Smooth muscle cell (in vitro differentiated cells): ENCODE data around the gene RYR3. TPM values are rescaled to one million over a fixed set of nuclear protein-coding genes. Genes with fewer than 3 reads are reported as not detected.

ENCODE experiments used
- DNase-seq: peaks from one replicate; lab custom pipeline; 2025; ENCODE audit not compliant: unreplicated experiment; lab: John Stamatoyannopoulos, UW
- H2AFZ ChIP-seq: fragments of 200-600 bp; sonication (generic); 2 replicates; pipeline ENCODE4 v1.6.0; 2016; ENCODE audit warnings: antibody characterized with exemption, low read depth, mild to moderate bottlenecking
- H3F3A ChIP-seq: fragments of 200-600 bp; sonication (generic); 2 replicates; pipeline ENCODE4 v1.6.0; 2017; ENCODE audit warnings: antibody characterized with exemption, low read depth
- H3K27ac ChIP-seq: fragments of 200-600 bp; sonication (generic); 2 replicates; pipeline ENCODE4 v1.5.1; 2016; ENCODE audit warnings: low read depth, mild to moderate bottlenecking
- H3K27me3 ChIP-seq: fragments of 200-600 bp; sonication (generic); 2 replicates; pipeline ENCODE4 v1.6.1; 2016; ENCODE audit warnings: low read depth, mild to moderate bottlenecking
- H3K36me3 ChIP-seq: fragments of 200-600 bp; sonication (generic); 2 replicates; pipeline ENCODE4 v1.5.1; 2016; ENCODE audit warnings: low read depth
- H3K4me1 ChIP-seq: fragments of 200-600 bp; sonication (generic); 2 replicates; pipeline ENCODE4 v1.5.1; 2016; ENCODE audit warnings: low read depth
- H3K4me2 ChIP-seq: fragments of 200-600 bp; sonication (generic); 2 replicates; pipeline ENCODE4 v1.6.0; 2016; ENCODE audit warnings: mild to moderate bottlenecking
- H3K4me3 ChIP-seq: fragments of 200-600 bp; sonication (generic); 2 replicates; pipeline ENCODE4 v1.5.1; 2016; ENCODE audit warnings: mild to moderate bottlenecking
- H3K79me2 ChIP-seq: fragments of 200-600 bp; sonication (generic); 2 replicates; pipeline ENCODE4 v1.6.0; 2016; ENCODE audit warnings: low read depth, mild to moderate bottlenecking
- H3K9ac ChIP-seq: fragments of 200-600 bp; sonication (generic); 2 replicates; pipeline ENCODE4 v1.6.0; 2016; ENCODE audit warnings: low read depth
- H3K9me3 ChIP-seq: fragments of 200-600 bp; sonication (generic); replicated peaks from 2 replicates; pipeline ENCODE4 v1.5.1; 2016; ENCODE audit warnings: low read depth
- H4K20me1 ChIP-seq: fragments of 200-600 bp; sonication (generic); 2 replicates; pipeline ENCODE4 v1.6.0; 2016; ENCODE audit warnings: low read depth
- CTCF ChIP-seq: fragments of 200-600 bp; sonication (generic); IDR thresholded peaks from 2 replicates; pipeline ENCODE4 v1.5.1; 2017; ENCODE audit warnings: borderline replicate concordance, mild to moderate bottlenecking, antibody characterized with exemption; ENCODE audit not compliant: insufficient read depth, poor library complexity, severe bottlenecking
- WGBS: methylation state at CpG from one replicate; pipeline ENCODE4 v1.1.7; 2016; ENCODE audit warnings: low lambda C conversion rate; 5-methylcytosine and 5-hydroxymethylcytosine counted together
- polyA plus RNA-seq: library from polyadenylated mRNA; unstranded; fragments of >200 nt; fragmentation: Nextera tagmentation; extraction: Ambion mirVana; gene quantifications from 2 replicates; pipeline ENCODE4 v1.2.1, GENCODE V29; 2016
- total RNA-seq: library from RNA; depleted of rRNA; stranded (reverse); fragments of >200 nt; gene quantifications from 2 replicates; pipeline ENCODE4 v1.2.3, GENCODE V29; 2014

Gene RYR3
- total and polyA plus RNA-seq, 2 experiments from 2014 or later: 0.23 to 6.2 TPM

GRCh38 chr15:33773969-33774368, 463.2 kb downstream of the RYR3 start:
- H3K27me3 ChIP-seq: no peaks in the 10 kb centered on the region
- no peaks in the 10 kb centered on the region for H3K4me1 ChIP-seq
- no peaks in the 10 kb centered on the region for H3K9me3 ChIP-seq
- no peaks in the 10 kb centered on the region for H3K79me2 ChIP-seq
- no peak overlapping the region for H3K9ac ChIP-seq
- no peak for DNase-seq
- no peak overlapping the region for H3K27ac ChIP-seq
- H4K20me1 ChIP-seq: no peaks in the 10 kb centered on the region
- H3F3A ChIP-seq: no peaks in the 10 kb centered on the region
- WGBS: 69% methylated on average over 3 of the region's 3 CpGs
- TF ChIP-seq CTCF: no peak
- H3K4me2 ChIP-seq: no peak overlapping the region
- no peak overlapping the region for H2AFZ ChIP-seq
- H3K4me3 ChIP-seq: no peak overlapping the region
- no peaks in the 10 kb centered on the region for H3K36me3 ChIP-seq

- Histone ChIP-seq H3F3A (no peaks in the 10 kb centered on the region), H3K27ac (no peak overlapping the region), H3K9me3 (no peaks in the 10 kb centered on the region), H4K20me1 (no peaks in the 10 kb centered on the region), H3K4me1 (no peaks in the 10 kb centered on the region), H3K9ac (no peak overlapping the region), H3K4me2 (no peak overlapping the region), H3K36me3 (no peaks in the 10 kb centered on the region), H2AFZ (no peak overlapping the region), H3K79me2 (no peaks in the 10 kb centered on the region), H3K27me3 (no peaks in the 10 kb centered on the region), H3K4me3 (no peak overlapping the region)
- DNase-seq: no peak
- no peak for TF ChIP-seq CTCF
- 86% methylated on average over 2 of the region's 2 CpGs for WGBS
Measured at GRCh38 chr15:33778852-33779251, 468.1 kb downstream of the RYR3 start.

- no peaks in the 10 kb centered on the region for H4K20me1 ChIP-seq
- no peak overlapping the region for H3K4me2 ChIP-seq
- no peak overlapping the region for H3K4me3 ChIP-seq
- H2AFZ ChIP-seq: no peak overlapping the region
- no peaks in the 10 kb centered on the region for H3K9me3 ChIP-seq
- H3K36me3 ChIP-seq: no peaks in the 10 kb centered on the region
- H3K27me3 ChIP-seq: no peaks in the 10 kb centered on the region
- 98% methylated on average over 5 of the region's 5 CpGs for WGBS
- H3F3A ChIP-seq: no peaks in the 10 kb centered on the region
- no peaks in the 10 kb centered on the region for H3K4me1 ChIP-seq
- DNase-seq: no peak
- no peak overlapping the region for H3K27ac ChIP-seq
- no peak overlapping the region for H3K9ac ChIP-seq
- H3K79me2 ChIP-seq: no peaks in the 10 kb centered on the region
- TF ChIP-seq CTCF: no peak
Measured at GRCh38 chr15:33780011-33780768, 469.4 kb downstream of the RYR3 start.

- Histone ChIP-seq H2AFZ (no peak overlapping the region), H3K4me2 (no peak overlapping the region), H3K79me2 (no peaks in the 10 kb centered on the region), H3K27me3 (no peaks in the 10 kb centered on the region), H4K20me1 (no peaks in the 10 kb centered on the region), H3K9ac (no peak overlapping the region), H3K4me3 (no peak overlapping the region), H3K27ac (no peak overlapping the region), H3K36me3 (no peaks in the 10 kb centered on the region), H3K4me1 (no peaks in the 10 kb centered on the region), H3F3A (no peaks in the 10 kb centered on the region), H3K9me3 (no peaks in the 10 kb centered on the region)
- TF ChIP-seq CTCF: no peak
- no peak for DNase-seq
- 84% methylated on average over 5 of the region's 5 CpGs for WGBS
Measured at GRCh38 chr15:33782966-33783365, 472.2 kb downstream of the RYR3 start.
